GM12865 (cell line): ENCODE data around the gene INPP4B.

Experiments used
- DNase-seq: peaks from one replicate; pipeline ENCODE4 v3.0.0; 2010; ENCODE audit warnings: low read depth
- H3K4me3 ChIP-seq: 2 replicates; pipeline ENCODE4 v1.5.1; 2011; ENCODE audit warnings: mild to moderate bottlenecking, low read depth, low read length, control low read depth
- TF ChIP-seq, protein P1 (sequence below): IDR thresholded peaks from 2 replicates; pipeline ENCODE4 v1.5.1; 2011; ENCODE audit warnings: low read length, control low read depth, low read depth, inconsistent platforms; ENCODE audit not compliant: insufficient read depth; ENCODE audit errors: missing control alignments

Gene INPP4B

DNA sequence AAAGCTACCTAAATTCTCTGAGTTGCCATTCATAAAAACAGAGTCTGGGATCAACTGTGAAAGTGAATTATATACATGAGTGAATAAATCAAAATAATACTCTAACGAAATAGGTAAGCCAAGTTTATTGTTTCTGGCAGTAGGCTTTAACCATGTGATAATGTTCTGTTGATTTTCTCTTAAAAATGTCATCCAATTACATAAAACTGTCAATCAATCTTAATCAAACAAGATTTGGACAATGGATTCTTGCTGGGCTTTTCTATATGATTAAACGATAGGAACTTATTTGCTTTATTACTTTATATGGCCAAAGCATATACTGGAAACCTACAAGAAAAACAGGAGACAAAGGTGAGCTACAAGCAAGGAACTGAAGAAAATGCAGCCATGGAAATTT lies 148.8 kb downstream of the INPP4B start:
- TF ChIP-seq, protein P1, sequence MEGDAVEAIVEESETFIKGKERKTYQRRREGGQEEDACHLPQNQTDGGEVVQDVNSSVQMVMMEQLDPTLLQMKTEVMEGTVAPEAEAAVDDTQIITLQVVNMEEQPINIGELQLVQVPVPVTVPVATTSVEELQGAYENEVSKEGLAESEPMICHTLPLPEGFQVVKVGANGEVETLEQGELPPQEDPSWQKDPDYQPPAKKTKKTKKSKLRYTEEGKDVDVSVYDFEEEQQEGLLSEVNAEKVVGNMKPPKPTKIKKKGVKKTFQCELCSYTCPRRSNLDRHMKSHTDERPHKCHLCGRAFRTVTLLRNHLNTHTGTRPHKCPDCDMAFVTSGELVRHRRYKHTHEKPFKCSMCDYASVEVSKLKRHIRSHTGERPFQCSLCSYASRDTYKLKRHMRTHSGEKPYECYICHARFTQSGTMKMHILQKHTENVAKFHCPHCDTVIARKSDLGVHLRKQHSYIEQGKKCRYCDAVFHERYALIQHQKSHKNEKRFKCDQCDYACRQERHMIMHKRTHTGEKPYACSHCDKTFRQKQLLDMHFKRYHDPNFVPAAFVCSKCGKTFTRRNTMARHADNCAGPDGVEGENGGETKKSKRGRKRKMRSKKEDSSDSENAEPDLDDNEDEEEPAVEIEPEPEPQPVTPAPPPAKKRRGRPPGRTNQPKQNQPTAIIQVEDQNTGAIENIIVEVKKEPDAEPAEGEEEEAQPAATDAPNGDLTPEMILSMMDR, result no peak
- H3K4me3 ChIP-seq, result no peak overlapping the region
- DNase-seq, result no peak

DNA sequence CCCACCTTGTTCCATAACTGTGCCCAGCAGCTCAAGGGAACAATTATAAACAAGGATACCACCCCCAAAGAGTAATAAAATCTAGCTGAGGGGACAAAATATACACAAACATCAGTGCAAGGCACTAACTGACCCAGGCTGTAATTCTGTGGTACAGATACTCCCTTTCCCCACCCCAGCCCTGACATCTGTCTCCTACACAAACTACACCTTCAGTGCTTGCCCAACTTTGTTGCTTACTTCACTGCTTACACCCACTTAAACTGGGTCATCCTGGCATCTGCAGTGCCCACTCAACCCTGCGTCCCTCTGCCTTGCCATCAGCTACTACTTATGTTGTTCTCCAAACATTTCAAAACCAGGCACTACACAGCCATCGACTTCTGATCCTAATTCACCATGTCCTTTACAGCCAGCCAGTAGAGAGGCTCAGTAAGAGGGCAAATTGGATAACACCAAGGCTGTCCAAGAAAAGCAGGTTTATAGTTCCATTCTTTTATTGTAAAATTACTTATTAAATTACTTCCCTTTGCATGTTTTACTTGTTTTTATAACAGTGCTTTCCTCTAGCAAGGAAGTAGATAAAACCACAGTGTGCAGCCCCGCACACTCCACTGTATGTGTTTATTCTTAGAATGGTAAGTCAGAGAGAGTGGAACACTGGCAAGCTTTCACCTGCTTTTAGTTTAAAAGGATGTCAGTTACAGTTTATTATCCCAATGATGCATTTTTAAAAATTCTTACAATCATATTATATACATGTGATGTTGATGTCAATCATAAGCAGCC lies 149.6 kb downstream of the INPP4B start:
- DNase-seq, result no peak
- H3K4me3 ChIP-seq, result no peak overlapping the region
- TF ChIP-seq, protein P1, result no peak

DNA sequence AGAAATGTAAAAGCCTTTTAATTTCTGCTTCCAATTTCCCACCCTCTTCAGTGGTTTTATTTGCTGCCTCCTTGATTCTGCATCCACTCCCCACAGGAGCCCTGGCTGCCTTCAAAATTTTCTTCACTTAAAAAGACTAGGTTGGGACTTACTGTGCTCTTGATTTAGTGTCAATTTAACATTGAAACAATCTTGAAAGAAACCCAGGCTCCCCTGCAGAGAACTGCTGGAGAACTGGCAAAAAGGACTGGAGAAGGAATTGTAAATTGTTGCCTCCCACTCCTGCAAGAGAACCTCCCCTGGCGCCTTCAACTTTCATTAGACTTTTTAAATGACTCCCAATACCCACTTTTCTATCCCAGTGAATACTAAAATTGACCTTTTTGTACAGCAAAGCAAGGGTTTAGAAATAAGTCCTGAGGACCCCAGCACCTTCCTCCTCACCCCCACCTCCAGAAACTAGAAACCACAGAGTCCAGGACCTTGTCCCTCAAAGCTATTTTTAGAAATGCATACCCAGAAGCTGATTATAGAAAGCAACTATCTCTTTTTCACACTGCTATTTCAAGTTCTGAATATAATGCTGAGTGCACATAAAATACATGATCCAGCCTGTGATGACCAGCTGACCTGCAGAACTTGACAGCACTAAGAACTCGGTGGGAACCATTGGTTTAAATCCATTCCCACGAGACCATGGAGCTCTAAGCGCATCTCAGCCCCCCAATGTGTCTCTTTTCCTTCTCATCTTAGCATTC lies 155.5 kb downstream of the INPP4B start:
- no peak overlapping the region for H3K4me3 ChIP-seq
- TF ChIP-seq, protein P1, result no peak
- DNase-seq, result no peak

DNA sequence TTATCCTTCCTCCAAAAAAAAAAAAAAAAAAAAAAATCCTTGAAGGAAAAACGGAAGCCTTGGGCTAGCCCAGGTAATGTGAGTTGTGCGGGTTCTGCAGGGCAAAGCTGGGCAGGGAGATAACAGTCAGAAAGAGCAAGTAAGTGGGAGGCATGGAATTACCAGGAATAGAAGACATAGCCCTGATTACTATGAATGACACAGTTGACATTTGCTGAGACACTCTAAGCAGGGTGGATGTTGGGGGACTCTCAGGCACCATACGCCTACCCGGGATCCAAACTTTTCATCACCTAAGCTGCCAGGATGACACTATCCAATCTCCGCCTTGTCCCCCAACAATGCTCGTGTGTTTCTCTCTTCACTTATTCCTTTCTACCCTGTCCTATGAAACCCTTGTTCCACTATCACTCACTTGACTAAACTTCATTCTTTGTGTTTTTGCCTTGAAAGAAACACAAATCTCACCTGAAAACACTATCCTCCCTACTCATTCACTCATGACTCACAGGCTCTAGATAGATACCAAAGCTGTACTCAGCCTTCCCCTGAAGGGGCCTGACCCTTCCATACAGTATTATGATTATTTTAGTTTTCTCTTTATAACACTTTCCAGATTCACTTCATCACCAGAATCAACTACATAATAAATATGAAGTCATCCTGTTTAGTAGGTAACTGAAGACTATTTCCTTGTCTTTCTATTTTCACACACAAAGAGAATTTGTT lies 158.4 kb downstream of the INPP4B start:
- TF ChIP-seq, protein P1, result no peak
- H3K4me3 ChIP-seq, result no peak overlapping the region
- no peak for DNase-seq

DNA sequence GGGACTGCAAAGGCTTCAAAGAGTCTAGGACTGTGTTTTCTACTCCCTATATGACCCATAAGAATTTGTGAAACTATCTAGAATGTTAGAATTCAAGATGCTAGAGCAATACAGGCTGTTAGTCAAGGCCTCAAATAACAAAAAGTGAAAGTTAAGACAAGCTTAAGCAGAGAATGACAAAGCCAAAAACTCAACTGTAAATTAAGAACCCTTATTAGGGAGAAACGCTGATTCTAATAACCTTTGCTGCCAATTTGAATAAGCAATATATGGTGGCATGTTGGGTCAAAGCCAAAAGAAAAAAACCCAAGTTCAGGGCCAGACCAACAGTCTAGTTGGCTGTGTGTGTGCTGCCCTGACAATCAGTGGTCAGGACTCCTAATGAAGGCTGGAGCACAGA lies 160.0 kb downstream of the INPP4B start:
- no peak overlapping the region for H3K4me3 ChIP-seq
- no peak for DNase-seq
- TF ChIP-seq, protein P1, result no peak

DNA sequence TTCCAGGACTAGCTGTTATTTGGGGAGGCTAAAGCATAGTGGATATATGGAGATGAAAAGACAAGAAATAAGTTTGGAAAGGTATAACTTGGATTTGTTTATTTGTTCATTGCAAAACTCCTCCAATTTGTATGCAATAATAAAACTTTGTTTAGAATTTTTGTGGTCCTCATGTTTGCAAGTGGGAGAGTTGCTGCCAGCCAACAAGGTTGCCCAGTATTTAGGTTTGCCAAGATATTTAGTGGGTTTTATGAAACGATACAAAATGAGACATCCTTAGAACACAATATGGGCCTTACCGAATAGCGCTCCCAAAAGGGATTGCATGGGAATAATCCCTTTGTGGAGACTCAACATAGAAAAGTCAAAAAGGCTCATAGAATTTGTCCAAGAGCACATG lies 162.1 kb downstream of the INPP4B start:
- H3K4me3 ChIP-seq, result no peak overlapping the region
- TF ChIP-seq, protein P1, result no peak

More for the DNA sequence above, 162.1 kb downstream of the INPP4B start:
- DNase-seq, result no peak
